PC-3 (cell line): ENCODE results near the gene TUBGCP3.

Experiments
- CTCF ChIP-seq: fragments of 300-600 bp; sonication (generic); conservative IDR thresholded peaks from 2 replicates; pipeline ENCODE4 v1.5.1; 2017; ENCODE audit warnings: antibody characterized with exemption, low read depth, mild to moderate bottlenecking, low read length
- EZH2 ChIP-seq: fragments of 300-600 bp; sonication (generic); IDR thresholded peaks from one replicate; pipeline ENCODE4 v1.6.1; 2017; ENCODE audit warnings: antibody characterized with exemption, mild to moderate bottlenecking, low read length; ENCODE audit not compliant: unreplicated experiment
- EZH2phosphoT487 ChIP-seq: fragments of 300-600 bp; sonication (generic); IDR thresholded peaks from 2 replicates; pipeline ENCODE4 v1.6.1; 2018; ENCODE audit warnings: mild to moderate bottlenecking, antibody characterized with exemption, low read length, borderline replicate concordance

DNA sequence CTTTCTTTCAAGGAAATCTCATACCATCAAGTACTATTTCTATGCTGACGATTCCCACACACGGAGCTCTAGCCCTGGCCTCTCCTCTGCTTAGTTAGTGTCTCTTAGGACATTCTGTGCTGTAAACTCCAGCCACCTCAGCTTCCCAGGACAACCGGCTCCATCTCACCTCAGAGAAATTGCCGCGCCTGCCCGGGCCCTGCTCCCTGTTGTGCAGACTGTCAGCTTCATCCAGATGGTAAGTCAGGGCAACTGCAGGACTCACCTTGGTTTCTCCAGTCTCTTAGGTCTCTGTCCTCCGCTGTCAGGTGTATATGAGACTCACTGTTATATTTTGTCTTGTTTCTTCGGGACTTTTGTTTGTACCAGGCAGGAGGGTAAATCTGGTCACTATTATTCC is 113.1 kb downstream of the TUBGCP3 start:
- TF ChIP-seq CTCF = no peak
- no peak for TF ChIP-seq EZH2
- no peak for TF ChIP-seq EZH2phosphoT487
